ENCODE data around the gene ITGB8. TPM values are rescaled to one million over a fixed set of nuclear protein-coding genes. Genes with fewer than 3 reads are reported as not detected.

ITGB8 gene
- total RNA-seq, 6 donors from 2014 or later, result 5.2 to 30.5 (median 9.8) TPM

GRCh38 chr7:20312562-20312961, 18.1 kb upstream of the ITGB8 start:
- H3K4me1 ChIP-seq, result peaks cover 0 to 3% (median 1%) of the 10 kb centered on the region in 4 donors
- no peak overlapping the region for H3K27ac ChIP-seq
- DNase-seq (no peak), ATAC-seq (ENCODE audit: low FRiP score in 2 of 2) (no peak)
- no peaks in the 10 kb centered on the region for H3K9me3 ChIP-seq
- no peaks in the 10 kb centered on the region for H3K36me3 ChIP-seq
- no peaks in the 10 kb centered on the region for H3K27me3 ChIP-seq
- TF ChIP-seq CTCF (IDR thresholded peaks at IDR 0.05) (no peak), POLR2A (IDR thresholded peaks at IDR 0.05) (no peak), POLR2AphosphoS5 (IDR thresholded peaks at IDR 0.05) (no peak), EP300 (IDR thresholded peaks at IDR 0.05) (no peak)
- WGBS, 2 donors, result 38 to 50% methylated on average over 2 of the region's 2 CpGs
- no peak overlapping the region for H3K4me3 ChIP-seq

- H3K27me3 ChIP-seq, result no peaks in the 10 kb centered on the region
- WGBS, 2 donors, result 88 to 91% methylated on average over 1 of the region's 1 CpG
These were observed 17.1 kb upstream of the ITGB8 start for GRCh38 chr7:20313626-20314025.

GRCh38 chr7:20314198-20314597, 16.5 kb upstream of the ITGB8 start:
- no peaks in the 10 kb centered on the region for H3K27me3 ChIP-seq
- H3K27ac ChIP-seq, result no peak overlapping the region
- H3K36me3 ChIP-seq, result no peaks in the 10 kb centered on the region
- no peak for DNase-seq
- no peak overlapping the region for H3K4me3 ChIP-seq
- H3K9me3 ChIP-seq, result no peaks in the 10 kb centered on the region
- TF ChIP-seq EP300 (IDR thresholded peaks at IDR 0.05) (no peak), CTCF (IDR thresholded peaks at IDR 0.05) (no peak), POLR2AphosphoS5 (IDR thresholded peaks at IDR 0.05) (no peak), POLR2A (IDR thresholded peaks at IDR 0.05) (no peak)
- 66 to 67% methylated on average over 2 of the region's 2 CpGs for WGBS, 2 donors
- peaks cover 0 to 3% (median 1%) of the 10 kb centered on the region in 4 donors for H3K4me1 ChIP-seq
- no peak for ATAC-seq (ENCODE audit: low FRiP score in 2 of 2)

More at GRCh38 chr7:20313626-20314025, 17.1 kb upstream of the ITGB8 start:
- H3K9me3 ChIP-seq, result no peaks in the 10 kb centered on the region
- DNase-seq (no peak), ATAC-seq (ENCODE audit: low FRiP score in 2 of 2) (no peak)
- H3K4me3 ChIP-seq, result no peak overlapping the region
- TF ChIP-seq POLR2AphosphoS5 (IDR thresholded peaks at IDR 0.05) (no peak), CTCF (IDR thresholded peaks at IDR 0.05) (no peak), EP300 (IDR thresholded peaks at IDR 0.05) (no peak), POLR2A (IDR thresholded peaks at IDR 0.05) (no peak)
- no peak overlapping the region for H3K27ac ChIP-seq
- no peaks in the 10 kb centered on the region for H3K36me3 ChIP-seq
- H3K4me1 ChIP-seq, result peaks cover 0 to 3% (median 1%) of the 10 kb centered on the region in 4 donors

- DNase-seq, result no peak
- WGBS, 2 donors, result 69 to 73% methylated on average over 4 of the region's 4 CpGs
- no peak overlapping the region for H3K4me3 ChIP-seq
These were observed 14.0 kb upstream of the ITGB8 start for GRCh38 chr7:20316706-20317105.

More at GRCh38 chr7:20316706-20317105, 14.0 kb upstream of the ITGB8 start:
- Histone ChIP-seq H3K4me1 (peaks cover 0 to 2% (median 0%) of the 10 kb centered on the region in 4 donors), H3K27ac (no peak overlapping the region), H3K27me3 (no peaks in the 10 kb centered on the region), H3K9me3 (no peaks in the 10 kb centered on the region), H3K36me3 (no peaks in the 10 kb centered on the region)
- TF ChIP-seq POLR2A (IDR thresholded peaks at IDR 0.05) (no peak), EP300 (IDR thresholded peaks at IDR 0.05) (no peak), CTCF (IDR thresholded peaks at IDR 0.05) (no peak), POLR2AphosphoS5 (IDR thresholded peaks at IDR 0.05) (no peak)
- ATAC-seq (ENCODE audit: low FRiP score in 2 of 2), result no peak

All from upper lobe of left lung (tissue), 6 donors.